Measurements from ENCODE around the gene NOS1.

NOS1 gene

GRCh38 chr12:117363056-117363662 lies 1.7 kb upstream of the NOS1 start:
- DNase-seq = no peak

- DNase-seq = no peak
These were observed 965 bp upstream of the NOS1 start for GRCh38 chr12:117362391-117362790.

- no peak for DNase-seq
These were observed 479 bp upstream of the NOS1 start for GRCh38 chr12:117361905-117362304.

- no peak for DNase-seq
These were observed 677 bp downstream of the NOS1 start for GRCh38 chr12:117360551-117361346.

GRCh38 chr12:117360222-117360550 lies 1.2 kb downstream of the NOS1 start:
- DNase-seq = no peak

GRCh38 chr12:117359029-117359845 lies 2.2 kb downstream of the NOS1 start:
- DNase-seq = no peak

- no peak for DNase-seq
These were observed 5.4 kb downstream of the NOS1 start for GRCh38 chr12:117356048-117356447.

- DNase-seq = no peak
These were observed 8.5 kb downstream of the NOS1 start for GRCh38 chr12:117352883-117353282.

- DNase-seq = peak; percentile 17
These were observed 9.2 kb downstream of the NOS1 start for GRCh38 chr12:117352206-117352605.

GRCh38 chr12:117350140-117350539 lies 11.3 kb downstream of the NOS1 start:
- no peak for DNase-seq

GRCh38 chr12:117347588-117347987 lies 13.8 kb downstream of the NOS1 start:
- DNase-seq = no peak

GRCh38 chr12:117344716-117345115 lies 16.7 kb downstream of the NOS1 start:
- DNase-seq = no peak

- DNase-seq = no peak
These were observed 17.6 kb downstream of the NOS1 start for GRCh38 chr12:117343849-117344248.

- no peak for DNase-seq
These were observed 18.1 kb downstream of the NOS1 start for GRCh38 chr12:117343296-117343695.

- DNase-seq = no peak
These were observed 18.7 kb downstream of the NOS1 start for GRCh38 chr12:117342682-117343081.

- no peak for DNase-seq
These were observed 19.2 kb downstream of the NOS1 start for GRCh38 chr12:117342247-117342646.

GRCh38 chr12:117339104-117339503 lies 22.3 kb downstream of the NOS1 start:
- no peak for DNase-seq

- no peak for DNase-seq
These were observed 26.4 kb downstream of the NOS1 start for GRCh38 chr12:117334855-117335587.

- no peak for DNase-seq
These were observed 27.4 kb downstream of the NOS1 start for GRCh38 chr12:117334051-117334450.

GRCh38 chr12:117333331-117333881 lies 28.0 kb downstream of the NOS1 start:
- no peak for DNase-seq

- no peak for DNase-seq
These were observed 29.7 kb downstream of the NOS1 start for GRCh38 chr12:117331691-117332090.

GRCh38 chr12:117330441-117331113 lies 30.8 kb downstream of the NOS1 start:
- DNase-seq = no peak

Measured in NCI-H510A (cell line).